ENCODE results near the gene KLK5. TPM values are rescaled to one million over a fixed set of nuclear protein-coding genes. Genes with fewer than 3 reads are reported as not detected.

The KLK5 gene
- total RNA-seq, 2 donors from 2014 or later, result not detected

GRCh38 chr19:50909240-50910070 lies 43.4 kb downstream of the KLK5 start:
- TF ChIP-seq CTCF (IDR thresholded peaks at IDR 0.05), result no peak
- Histone ChIP-seq H3K9me3 (no peaks in the 10 kb centered on the region), H3K36me3 (no peaks in the 10 kb centered on the region), H3K4me1 (ENCODE audit: control insufficient read depth in 1 of 2, low read depth in 2 of 2) (no peaks in the 10 kb centered on the region), H3K4me3 (no peak overlapping the region), H3K27me3 (replicated peaks; ENCODE audit: insufficient read depth) (no peaks in the 10 kb centered on the region), H3K27ac (no peak overlapping the region)
- no peak for ATAC-seq (ENCODE audit: insufficient number of reproducible peaks, low FRiP score, low read depth)
- DNase-seq (ENCODE audit: low spot score), result no peak

DNA sequence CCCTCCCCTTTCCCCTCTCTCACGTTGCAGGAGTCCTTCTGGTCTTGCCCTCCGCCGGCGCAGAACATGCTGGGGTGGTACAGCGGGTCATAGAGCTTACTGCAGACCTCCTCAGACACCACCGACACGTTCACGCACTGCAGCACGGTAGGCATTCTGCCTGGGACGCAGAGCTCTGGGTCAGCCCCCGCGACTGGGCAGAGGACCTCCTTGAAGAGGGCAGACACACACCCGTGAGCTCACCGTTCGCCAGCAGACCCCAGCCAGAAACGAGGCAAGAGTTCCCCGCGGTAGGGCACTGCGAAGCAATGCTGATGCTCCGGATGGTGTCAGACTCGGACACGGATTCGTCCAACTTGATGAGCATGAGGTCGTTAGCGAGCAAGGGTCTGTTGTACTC lies 44.5 kb downstream of the KLK5 start:
- ATAC-seq (ENCODE audit: insufficient number of reproducible peaks, low FRiP score, low read depth) (no peak), DNase-seq (ENCODE audit: low spot score) (no peak)
- no peaks in the 10 kb centered on the region for H3K36me3 ChIP-seq
- H3K4me3 ChIP-seq, result no peak overlapping the region
- H3K27ac ChIP-seq, result no peak overlapping the region
- no peaks in the 10 kb centered on the region for H3K4me1 ChIP-seq (ENCODE audit: control insufficient read depth in 1 of 2, low read depth in 2 of 2)
- no peak for TF ChIP-seq CTCF (IDR thresholded peaks at IDR 0.05)
- H3K9me3 ChIP-seq, result no peaks in the 10 kb centered on the region
- no peaks in the 10 kb centered on the region for H3K27me3 ChIP-seq (replicated peaks; ENCODE audit: insufficient read depth)

GRCh38 chr19:50906217-50906616 lies 46.6 kb downstream of the KLK5 start:
- Histone ChIP-seq H3K27ac (no peak overlapping the region), H3K4me1 (ENCODE audit: control insufficient read depth in 1 of 2, low read depth in 2 of 2) (no peaks in the 10 kb centered on the region), H3K27me3 (replicated peaks; ENCODE audit: insufficient read depth) (no peaks in the 10 kb centered on the region), H3K9me3 (no peaks in the 10 kb centered on the region), H3K4me3 (no peak overlapping the region), H3K36me3 (no peaks in the 10 kb centered on the region)
- ATAC-seq (ENCODE audit: insufficient number of reproducible peaks, low FRiP score, low read depth), result no peak
- TF ChIP-seq CTCF (IDR thresholded peaks at IDR 0.05), result no peak
- DNase-seq (ENCODE audit: low spot score), result no peak

- Histone ChIP-seq H3K36me3 (no peaks in the 10 kb centered on the region), H3K9me3 (no peaks in the 10 kb centered on the region)
- no peak for ATAC-seq (ENCODE audit: insufficient number of reproducible peaks, low FRiP score, low read depth)
Observed at GRCh38 chr19:50902640-50903039, 50.2 kb downstream of the KLK5 start.

DNA sequence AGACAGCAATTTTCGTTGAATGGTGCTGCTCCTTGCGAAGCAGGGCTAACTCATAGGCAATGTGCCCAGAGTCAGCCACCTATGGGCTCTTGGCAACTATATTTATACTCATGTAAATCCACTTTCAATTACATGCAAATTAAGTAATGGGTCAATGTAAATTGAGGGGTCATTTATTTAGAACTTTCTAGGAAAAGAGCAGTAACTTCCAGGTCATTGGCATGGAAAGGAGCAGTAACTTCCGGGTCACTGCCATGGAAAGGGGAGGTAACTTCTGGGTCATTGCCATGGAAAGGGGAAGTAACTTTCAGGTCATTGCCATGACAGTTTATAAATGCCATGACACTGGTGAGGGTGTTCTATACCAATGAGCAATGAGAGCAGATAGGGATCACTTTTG lies 53.3 kb downstream of the KLK5 start:
- TF ChIP-seq CTCF (IDR thresholded peaks at IDR 0.05), result no peak
- Histone ChIP-seq H3K27me3 (replicated peaks; ENCODE audit: insufficient read depth) (no peaks in the 10 kb centered on the region), H3K9me3 (no peaks in the 10 kb centered on the region)

More at GRCh38 chr19:50902640-50903039, 50.2 kb downstream of the KLK5 start:
- Histone ChIP-seq H3K27me3 (replicated peaks; ENCODE audit: insufficient read depth) (no peaks in the 10 kb centered on the region), H3K27ac (no peak overlapping the region), H3K4me1 (ENCODE audit: control insufficient read depth in 1 of 2, low read depth in 2 of 2) (no peaks in the 10 kb centered on the region), H3K4me3 (no peak overlapping the region)
- no peak for DNase-seq (ENCODE audit: low spot score)
- no peak for TF ChIP-seq CTCF (IDR thresholded peaks at IDR 0.05)

More for the DNA sequence above, 53.3 kb downstream of the KLK5 start:
- H3K4me3 ChIP-seq, result no peak overlapping the region
- H3K27ac ChIP-seq, result no peak overlapping the region
- no peaks in the 10 kb centered on the region for H3K4me1 ChIP-seq (ENCODE audit: control insufficient read depth in 1 of 2, low read depth in 2 of 2)
- H3K36me3 ChIP-seq, result no peaks in the 10 kb centered on the region
- no peak for DNase-seq (ENCODE audit: low spot score)
- ATAC-seq (ENCODE audit: insufficient number of reproducible peaks, low FRiP score, low read depth), result no peak

All from thoracic aorta (tissue), 2 donors.